ENCODE measurements around the gene CLTC. TPM values are rescaled to one million over a fixed set of nuclear protein-coding genes. Genes with fewer than 3 reads are reported as not detected.
A peak's percentile ranks its signal among the peaks of the same experiment; 100 is the strongest.

The CLTC gene
- total and polyA plus RNA-seq, 2 of the 4 experiments (the other 2 are of a cell fraction) = 181 to 641 TPM

DNA sequence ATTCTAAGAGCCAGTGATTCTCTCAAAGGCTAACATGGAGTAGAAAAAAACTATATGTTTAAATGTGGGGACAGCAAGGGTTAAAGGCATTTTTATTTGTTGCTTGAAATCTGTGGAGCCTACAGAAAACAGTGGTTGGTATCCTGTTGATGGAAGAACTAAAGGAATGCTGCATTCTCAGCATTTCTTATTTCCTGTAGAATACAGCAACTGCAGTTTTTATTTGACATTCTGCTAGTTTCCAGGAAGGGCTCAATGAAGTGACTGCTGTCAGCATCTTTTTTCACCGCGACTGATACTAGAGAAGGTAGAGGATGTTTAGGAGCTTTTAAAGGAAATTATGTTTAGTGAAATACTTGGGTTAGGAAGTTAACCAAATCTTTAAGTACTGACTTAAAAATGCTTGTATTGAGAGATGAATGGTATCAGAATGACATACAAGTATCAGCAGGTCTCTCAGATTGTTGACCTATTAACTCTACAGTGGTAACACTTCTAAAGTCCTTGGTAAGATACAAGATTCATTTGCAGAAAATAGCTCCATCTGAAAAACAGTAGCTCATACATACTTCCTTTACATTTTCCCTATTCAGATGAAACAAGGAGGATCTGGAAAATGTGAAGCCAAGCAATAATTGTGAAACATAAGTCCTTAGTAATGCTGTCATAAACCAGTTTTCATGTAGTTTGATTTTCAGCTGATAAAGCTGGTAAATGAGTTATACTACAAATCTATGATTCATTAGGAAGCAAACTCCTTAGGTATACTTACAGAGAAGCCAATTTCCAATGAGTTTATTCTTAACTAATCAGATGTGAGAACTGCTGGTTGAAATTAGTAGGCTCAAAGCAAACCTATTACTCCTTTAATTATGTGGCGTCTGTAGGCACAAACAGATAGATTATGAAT, 15.2 kb downstream of the CLTC start:
- dilution Hi-C loops (cut with HindIII; ENCODE audit: low sequenced_read_pairs, unreplicated experiment) = no loop called here
- ATAC-seq (ENCODE audit: low read depth) (peak; percentile 61), DNase-seq (no peak)
- CTCF ChIA-PET = interaction anchor here (1.1 to 1.2 kb wide), 2 partner anchors 13 to 27 kb away, joined by 3 to 4 read pairs; no protein-coding TSS in a partner anchor
- no peak overlapping the region for H3K4me2 ChIP-seq (ENCODE audit: low read depth, low read length)
- H3K23ac ChIP-seq (ENCODE audit: low read depth, low read length) = no peak overlapping the region
- peaks cover 3 to 25% of the 10 kb centered on the region in 2 experiments; a peak in 3 of 4 replicates for H3K79me1 ChIP-seq (ENCODE audit: low read depth in 1 of 2, low read length in 2 of 2)
- no peak overlapping the region for H3K4me3 ChIP-seq (ENCODE audit: insufficient read depth, low read depth, low read length)
- no peak overlapping the region for H3K4ac ChIP-seq (ENCODE audit: low read depth, low read length)
- H3K9me1 ChIP-seq (ENCODE audit: insufficient read depth, low read length) = peaks cover 7% of the 10 kb centered on the region
- H3K36me3 ChIP-seq (ENCODE audit: control insufficient read depth, insufficient read depth, low read length) = peaks cover 2% of the 10 kb centered on the region
- POLR2A ChIA-PET (ENCODE audit: unreplicated experiment) = no interaction called here
- H3K56ac ChIP-seq (ENCODE audit: extremely low read depth, insufficient read depth, low read length) = no peak overlapping the region
- no peak overlapping the region for H2AFZ ChIP-seq (replicated peaks; ENCODE audit: low read length, poor library complexity)
- H3K9ac ChIP-seq (ENCODE audit: low read depth, low read length) = no peak overlapping the region
- H3K27ac ChIP-seq (ENCODE audit: insufficient read depth, low read length) = no peak overlapping the region
- BruUV-seq (replicated peaks) = no TSS peak
- no peak overlapping the region for H2BK120ac ChIP-seq (ENCODE audit: low read depth, low read length)
- H3K9me3 ChIP-seq (ENCODE audit: control insufficient read depth, insufficient read depth, low read length) = no peaks in the 10 kb centered on the region
- no CpG with 5 or more reads among the region's 3 CpGs for WGBS, 2 experiments (ENCODE audit: extremely low coverage in 2 of 2, insufficient read length in 1 of 2)
- in situ Hi-C loops (cut with MboI; ENCODE audit: low sequenced_read_pairs) = no loop called here
- intact Hi-C loops (cut with micrococcal nuclease) = no loop called here
- H2AK9ac ChIP-seq (replicated peaks; ENCODE audit: low read depth, low read length, poor library complexity) = no peak overlapping the region
- no peak overlapping the region for H2BK5ac ChIP-seq (ENCODE audit: low read depth, low read length, poor library complexity, severe bottlenecking)
- H3K27me3 ChIP-seq (ENCODE audit: control insufficient read depth, insufficient read depth, low read length) = no peaks in the 10 kb centered on the region
- no peak overlapping the region for H3K18ac ChIP-seq (ENCODE audit: low read depth, low read length)
- no peak overlapping the region for H4K8ac ChIP-seq (ENCODE audit: low read depth in 2 of 2, low read length in 2 of 2)
- H3K4me1 ChIP-seq (ENCODE audit: control insufficient read depth, insufficient read depth, low read length) = peaks cover 11% of the 10 kb centered on the region
- H4K91ac ChIP-seq (ENCODE audit: insufficient read depth, low read depth, low read length) = no peak overlapping the region
- H2AK5ac ChIP-seq (ENCODE audit: low read depth, low read length) = no peak overlapping the region
- H2BK15ac ChIP-seq (ENCODE audit: low read depth, low read length) = no peak overlapping the region
- no peak overlapping the region for H3K14ac ChIP-seq (replicated peaks; ENCODE audit: low read depth, low read length)
- H4K5ac ChIP-seq (ENCODE audit: low read depth, low read length) = no peak overlapping the region
- no peak overlapping the region for H2BK20ac ChIP-seq (ENCODE audit: low read depth, low read length)
- peaks cover 99% of the 10 kb centered on the region for H4K20me1 ChIP-seq (ENCODE audit: insufficient read depth, low read length)
- TF ChIP-seq NFE2L2 (IDR thresholded peaks at IDR 0.05; ENCODE audit: low read depth, low read length) (no peak), RCOR1 (IDR thresholded peaks at IDR 0.05; ENCODE audit: insufficient replicate concordance, low read length) (no peak), BHLHE40 (IDR thresholded peaks at IDR 0.05; ENCODE audit: low read depth, low read length) (no peak), CHD1 (IDR thresholded peaks at IDR 0.05; ENCODE audit: low read depth, low read length) (no peak), MXI1 (IDR thresholded peaks at IDR 0.05; ENCODE audit: borderline replicate concordance, low read depth, low read length) (no peak), SMC3 (IDR thresholded peaks at IDR 0.05; ENCODE audit: low read depth, low read length) (no peak), FOS (IDR thresholded peaks at IDR 0.05; ENCODE audit: low read depth, low read length) (no peak), POLR2A (IDR thresholded peaks at IDR 0.05; ENCODE audit: low read depth, low read length) (no peak), MAFK (IDR thresholded peaks at IDR 0.05; ENCODE audit: low read depth, low read length) (peak; percentile 51; the same call in 1 of the 2 replicates), RAD21 (IDR thresholded peaks at IDR 0.05; ENCODE audit: low read length) (no peak), MAZ (IDR thresholded peaks at IDR 0.05; ENCODE audit: borderline replicate concordance, low read depth, low read length) (no peak), CEBPB (IDR thresholded peaks at IDR 0.05; ENCODE audit: low read depth, low read length) (peak; percentile 34; the same call in 1 of the 2 replicates), RFX5 (IDR thresholded peaks at IDR 0.05; ENCODE audit: low read depth, low read length) (no peak)
- TF ChIP-seq, protein P1, sequence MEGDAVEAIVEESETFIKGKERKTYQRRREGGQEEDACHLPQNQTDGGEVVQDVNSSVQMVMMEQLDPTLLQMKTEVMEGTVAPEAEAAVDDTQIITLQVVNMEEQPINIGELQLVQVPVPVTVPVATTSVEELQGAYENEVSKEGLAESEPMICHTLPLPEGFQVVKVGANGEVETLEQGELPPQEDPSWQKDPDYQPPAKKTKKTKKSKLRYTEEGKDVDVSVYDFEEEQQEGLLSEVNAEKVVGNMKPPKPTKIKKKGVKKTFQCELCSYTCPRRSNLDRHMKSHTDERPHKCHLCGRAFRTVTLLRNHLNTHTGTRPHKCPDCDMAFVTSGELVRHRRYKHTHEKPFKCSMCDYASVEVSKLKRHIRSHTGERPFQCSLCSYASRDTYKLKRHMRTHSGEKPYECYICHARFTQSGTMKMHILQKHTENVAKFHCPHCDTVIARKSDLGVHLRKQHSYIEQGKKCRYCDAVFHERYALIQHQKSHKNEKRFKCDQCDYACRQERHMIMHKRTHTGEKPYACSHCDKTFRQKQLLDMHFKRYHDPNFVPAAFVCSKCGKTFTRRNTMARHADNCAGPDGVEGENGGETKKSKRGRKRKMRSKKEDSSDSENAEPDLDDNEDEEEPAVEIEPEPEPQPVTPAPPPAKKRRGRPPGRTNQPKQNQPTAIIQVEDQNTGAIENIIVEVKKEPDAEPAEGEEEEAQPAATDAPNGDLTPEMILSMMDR (conservative IDR thresholded peaks at IDR 0.05; ENCODE audit: low read depth, low read length) = no peak
- TF ChIP-seq, protein P2, sequence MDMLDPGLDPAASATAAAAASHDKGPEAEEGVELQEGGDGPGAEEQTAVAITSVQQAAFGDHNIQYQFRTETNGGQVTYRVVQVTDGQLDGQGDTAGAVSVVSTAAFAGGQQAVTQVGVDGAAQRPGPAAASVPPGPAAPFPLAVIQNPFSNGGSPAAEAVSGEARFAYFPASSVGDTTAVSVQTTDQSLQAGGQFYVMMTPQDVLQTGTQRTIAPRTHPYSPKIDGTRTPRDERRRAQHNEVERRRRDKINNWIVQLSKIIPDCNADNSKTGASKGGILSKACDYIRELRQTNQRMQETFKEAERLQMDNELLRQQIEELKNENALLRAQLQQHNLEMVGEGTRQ (IDR thresholded peaks at IDR 0.05; ENCODE audit: low read depth, low read length) = no peak
